ENCODE results near the gene LRRK2. TPM values are rescaled to one million over a fixed set of nuclear protein-coding genes. Genes with fewer than 3 reads are reported as not detected.

The LRRK2 gene
- total RNA-seq, 1 experiment from 2014 or later, result 0.13 TPM

- Histone ChIP-seq H3K27ac (ENCODE audit: low read length) (no peak overlapping the region), H3K36me3 (ENCODE audit: control insufficient read depth, insufficient read depth, low read length) (no peaks in the 10 kb centered on the region), H3K27me3 (ENCODE audit: control insufficient read depth, insufficient read depth, low read length) (no peaks in the 10 kb centered on the region), H3K4me1 (ENCODE audit: control insufficient read depth, insufficient read depth, low read length) (no peaks in the 10 kb centered on the region), H3K9me3 (ENCODE audit: control insufficient read depth, insufficient read depth, low read depth, low read length) (no peaks in the 10 kb centered on the region), H3K4me3 (ENCODE audit: low read depth in 2 of 2, low read length in 2 of 2) (no peak overlapping the region)
- ChIA-PET POLR2A (no interaction called here), CTCF (no interaction called here)
- no peak for TF ChIP-seq POLR2AphosphoS5 (IDR thresholded peaks at IDR 0.05; ENCODE audit: low read depth, low read length)
- no peak for TF ChIP-seq TCF7L2 (IDR thresholded peaks at IDR 0.05; ENCODE audit: low read depth, low read length)
- no peak for TF ChIP-seq SIN3A (IDR thresholded peaks at IDR 0.05; ENCODE audit: borderline replicate concordance, insufficient read depth, low read depth, low read length)
- no peak for TF ChIP-seq REST (IDR thresholded peaks at IDR 0.05; ENCODE audit: insufficient read depth in 1 of 2, low read depth in 2 of 2, low read length in 1 of 2)
- TF ChIP-seq, protein P1, sequence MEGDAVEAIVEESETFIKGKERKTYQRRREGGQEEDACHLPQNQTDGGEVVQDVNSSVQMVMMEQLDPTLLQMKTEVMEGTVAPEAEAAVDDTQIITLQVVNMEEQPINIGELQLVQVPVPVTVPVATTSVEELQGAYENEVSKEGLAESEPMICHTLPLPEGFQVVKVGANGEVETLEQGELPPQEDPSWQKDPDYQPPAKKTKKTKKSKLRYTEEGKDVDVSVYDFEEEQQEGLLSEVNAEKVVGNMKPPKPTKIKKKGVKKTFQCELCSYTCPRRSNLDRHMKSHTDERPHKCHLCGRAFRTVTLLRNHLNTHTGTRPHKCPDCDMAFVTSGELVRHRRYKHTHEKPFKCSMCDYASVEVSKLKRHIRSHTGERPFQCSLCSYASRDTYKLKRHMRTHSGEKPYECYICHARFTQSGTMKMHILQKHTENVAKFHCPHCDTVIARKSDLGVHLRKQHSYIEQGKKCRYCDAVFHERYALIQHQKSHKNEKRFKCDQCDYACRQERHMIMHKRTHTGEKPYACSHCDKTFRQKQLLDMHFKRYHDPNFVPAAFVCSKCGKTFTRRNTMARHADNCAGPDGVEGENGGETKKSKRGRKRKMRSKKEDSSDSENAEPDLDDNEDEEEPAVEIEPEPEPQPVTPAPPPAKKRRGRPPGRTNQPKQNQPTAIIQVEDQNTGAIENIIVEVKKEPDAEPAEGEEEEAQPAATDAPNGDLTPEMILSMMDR (IDR thresholded peaks at IDR 0.05), result no peak
- no peak for DNase-seq (ENCODE audit: low read depth, low spot score)
- BruUV-seq (replicated peaks), result no TSS peak
- in situ Hi-C loops (cut with HindIII; ENCODE audit: low pct_unique_long_range_greater_than_20kb, low sequenced_read_pairs) (no loop called here), intact Hi-C loops (cut with micrococcal nuclease; ENCODE audit: unreplicated experiment) (no loop called here)
- ATAC-seq, result no peak
These were observed 117.2 kb downstream of the LRRK2 start for GRCh38 chr12:40342010-40342409.

GRCh38 chr12:40343124-40343523 lies 118.3 kb downstream of the LRRK2 start:
- Histone ChIP-seq H3K4me3 (ENCODE audit: low read depth in 2 of 2, low read length in 2 of 2) (no peak overlapping the region), H3K27ac (ENCODE audit: low read length) (no peak overlapping the region), H3K27me3 (ENCODE audit: control insufficient read depth, insufficient read depth, low read length) (no peaks in the 10 kb centered on the region), H3K36me3 (ENCODE audit: control insufficient read depth, insufficient read depth, low read length) (no peaks in the 10 kb centered on the region), H3K9me3 (ENCODE audit: control insufficient read depth, insufficient read depth, low read depth, low read length) (no peaks in the 10 kb centered on the region), H3K4me1 (ENCODE audit: control insufficient read depth, insufficient read depth, low read length) (no peaks in the 10 kb centered on the region)
- in situ Hi-C loops (cut with HindIII; ENCODE audit: low pct_unique_long_range_greater_than_20kb, low sequenced_read_pairs) (no loop called here), intact Hi-C loops (cut with micrococcal nuclease; ENCODE audit: unreplicated experiment) (no loop called here)
- BruUV-seq (replicated peaks), result no TSS peak
- DNase-seq (ENCODE audit: low read depth, low spot score) (no peak), ATAC-seq (no peak)
- ChIA-PET CTCF (no interaction called here), POLR2A (no interaction called here)
- TF ChIP-seq SIN3A (IDR thresholded peaks at IDR 0.05; ENCODE audit: borderline replicate concordance, insufficient read depth, low read depth, low read length) (no peak), POLR2AphosphoS5 (IDR thresholded peaks at IDR 0.05; ENCODE audit: low read depth, low read length) (no peak), REST (IDR thresholded peaks at IDR 0.05; ENCODE audit: insufficient read depth in 1 of 2, low read depth in 2 of 2, low read length in 1 of 2) (no peak), TCF7L2 (IDR thresholded peaks at IDR 0.05; ENCODE audit: low read depth, low read length) (no peak)
- TF ChIP-seq, protein P1 (IDR thresholded peaks at IDR 0.05), result no peak
